Mesothelial cell of epicardium (in vitro differentiated cells): ENCODE measurements around the gene TSPAN14. TPM values are rescaled to one million over a fixed set of nuclear protein-coding genes. Genes with fewer than 3 reads are reported as not detected.
A peak's percentile ranks its signal among the peaks of the same experiment; 100 is the strongest.

Source experiments
- DNase-seq, 2 experiments: peaks; one replicate each; pipeline ENCODE4 v3.0.0; 2021; ENCODE audit warnings: low spot score in 2 of 2; ENCODE audit not compliant: unreplicated experiment in 2 of 2
- H3K27ac Mint-ChIP-seq: 2 replicates; pipeline ENCODE4 v1.8.0; 2021; ENCODE audit warnings: mixed read lengths
- H3K27me3 Mint-ChIP-seq: 2 replicates; pipeline ENCODE4 v1.8.0; 2021; ENCODE audit warnings: low read depth, mixed read lengths
- H3K36me3 Mint-ChIP-seq: 2 replicates; pipeline ENCODE4 v1.8.0; 2021; ENCODE audit warnings: mixed read lengths
- H3K4me1 Mint-ChIP-seq: 2 replicates; pipeline ENCODE4 v1.8.0; 2021; ENCODE audit warnings: mixed read lengths
- H3K4me3 Mint-ChIP-seq: 2 replicates; pipeline ENCODE4 v1.8.0; 2021; ENCODE audit warnings: mild to moderate bottlenecking, moderate library complexity, mixed read lengths
- H3K9me3 Mint-ChIP-seq: 2 replicates; pipeline ENCODE4 v1.8.0; 2021; ENCODE audit warnings: mixed read lengths
- total RNA-seq: library from RNA; stranded (reverse); gene quantifications from 3 replicates; pipeline ENCODE4 v1.2.1, GENCODE V29; 2021
- TF ChIP-seq, protein P1 (sequence below): fragments of 200-600 bp; sonication (generic); IDR thresholded peaks from one replicate; pipeline ENCODE4 v1.5.0; 2021; ENCODE audit warnings: antibody characterized with exemption; ENCODE audit not compliant: unreplicated experiment

TSPAN14 gene
- total RNA-seq, 1 donor from 2014 or later: 113 TPM

DNA sequence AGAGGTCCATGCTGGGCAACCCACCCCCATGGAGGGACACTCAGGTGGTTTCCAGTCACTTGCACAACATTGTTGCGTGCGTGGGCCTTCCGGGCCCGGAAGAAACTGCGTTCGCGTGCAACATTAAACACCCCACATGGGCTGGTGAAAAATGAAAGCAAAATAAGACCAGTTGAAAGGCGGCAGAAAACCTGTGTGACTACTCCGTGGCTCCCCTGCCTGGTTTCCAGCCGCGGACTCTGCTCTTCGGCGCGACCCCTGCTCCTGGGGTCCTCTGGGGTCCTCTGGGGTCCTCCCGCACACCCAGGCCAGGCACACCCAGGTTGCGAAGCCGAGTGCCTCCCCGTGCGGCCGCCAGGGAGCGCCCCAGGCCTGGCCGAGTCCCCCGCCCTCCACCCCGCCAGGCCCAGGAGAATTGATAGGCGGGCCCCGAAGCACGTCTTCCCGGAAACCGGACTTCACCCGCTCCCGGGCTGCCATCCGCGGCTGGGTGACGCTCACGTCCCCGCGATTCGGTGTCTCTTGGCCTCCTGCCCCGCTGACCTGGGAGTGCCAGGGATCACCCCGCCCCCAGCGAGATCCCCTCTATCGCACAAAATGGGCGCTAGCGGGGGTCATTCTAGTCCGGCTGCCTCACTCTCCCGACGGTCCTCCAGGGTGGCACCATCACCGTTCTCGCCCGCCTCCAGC, 81.7 kb downstream of the TSPAN14 start:
- H3K27ac Mint-ChIP-seq: peak overlapping the region; percentile 67
- peak overlapping the region; percentile 59 for H3K4me3 Mint-ChIP-seq
- TF ChIP-seq, protein P1, sequence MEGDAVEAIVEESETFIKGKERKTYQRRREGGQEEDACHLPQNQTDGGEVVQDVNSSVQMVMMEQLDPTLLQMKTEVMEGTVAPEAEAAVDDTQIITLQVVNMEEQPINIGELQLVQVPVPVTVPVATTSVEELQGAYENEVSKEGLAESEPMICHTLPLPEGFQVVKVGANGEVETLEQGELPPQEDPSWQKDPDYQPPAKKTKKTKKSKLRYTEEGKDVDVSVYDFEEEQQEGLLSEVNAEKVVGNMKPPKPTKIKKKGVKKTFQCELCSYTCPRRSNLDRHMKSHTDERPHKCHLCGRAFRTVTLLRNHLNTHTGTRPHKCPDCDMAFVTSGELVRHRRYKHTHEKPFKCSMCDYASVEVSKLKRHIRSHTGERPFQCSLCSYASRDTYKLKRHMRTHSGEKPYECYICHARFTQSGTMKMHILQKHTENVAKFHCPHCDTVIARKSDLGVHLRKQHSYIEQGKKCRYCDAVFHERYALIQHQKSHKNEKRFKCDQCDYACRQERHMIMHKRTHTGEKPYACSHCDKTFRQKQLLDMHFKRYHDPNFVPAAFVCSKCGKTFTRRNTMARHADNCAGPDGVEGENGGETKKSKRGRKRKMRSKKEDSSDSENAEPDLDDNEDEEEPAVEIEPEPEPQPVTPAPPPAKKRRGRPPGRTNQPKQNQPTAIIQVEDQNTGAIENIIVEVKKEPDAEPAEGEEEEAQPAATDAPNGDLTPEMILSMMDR: no peak
- DNase-seq: peak in 1 of 2 experiments; percentile 49
- no peaks in the 10 kb centered on the region for H3K9me3 Mint-ChIP-seq
- peaks cover 13% of the 10 kb centered on the region for H3K4me1 Mint-ChIP-seq
- no peaks in the 10 kb centered on the region for H3K27me3 Mint-ChIP-seq
- H3K36me3 Mint-ChIP-seq: peaks cover 8% of the 10 kb centered on the region

DNA sequence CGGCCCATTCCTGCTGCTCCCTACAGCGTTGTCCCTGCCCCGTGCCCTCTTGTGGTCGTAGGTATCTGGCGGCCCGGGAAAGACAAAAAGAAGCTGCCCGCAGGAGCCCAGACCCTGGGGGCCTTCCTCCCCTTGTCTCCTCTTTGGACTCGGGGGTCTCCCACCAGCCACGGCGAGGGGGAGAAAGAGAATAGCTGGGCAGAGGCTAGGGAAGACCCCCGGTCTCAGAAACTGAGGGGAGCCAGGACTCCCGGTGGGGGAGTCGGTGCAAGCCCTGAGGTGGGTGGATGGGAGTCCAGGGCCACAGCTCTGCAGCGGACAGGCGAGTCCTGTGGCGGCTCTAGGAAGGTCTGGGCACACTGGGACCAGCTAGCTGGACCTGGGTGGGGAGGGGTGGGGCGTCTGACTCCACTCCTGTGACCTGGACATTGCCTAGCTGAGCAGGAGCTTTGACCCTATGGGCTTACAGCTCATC, 82.3 kb downstream of the TSPAN14 start:
- Mint-ChIP-seq H3K4me3 (peak overlapping the region; percentile 59), H3K4me1 (peaks cover 13% of the 10 kb centered on the region), H3K36me3 (peaks cover 8% of the 10 kb centered on the region), H3K27me3 (no peaks in the 10 kb centered on the region), H3K9me3 (no peaks in the 10 kb centered on the region), H3K27ac (peak overlapping the region; percentile 67)
- DNase-seq: no peak
- TF ChIP-seq, protein P1: no peak

DNA sequence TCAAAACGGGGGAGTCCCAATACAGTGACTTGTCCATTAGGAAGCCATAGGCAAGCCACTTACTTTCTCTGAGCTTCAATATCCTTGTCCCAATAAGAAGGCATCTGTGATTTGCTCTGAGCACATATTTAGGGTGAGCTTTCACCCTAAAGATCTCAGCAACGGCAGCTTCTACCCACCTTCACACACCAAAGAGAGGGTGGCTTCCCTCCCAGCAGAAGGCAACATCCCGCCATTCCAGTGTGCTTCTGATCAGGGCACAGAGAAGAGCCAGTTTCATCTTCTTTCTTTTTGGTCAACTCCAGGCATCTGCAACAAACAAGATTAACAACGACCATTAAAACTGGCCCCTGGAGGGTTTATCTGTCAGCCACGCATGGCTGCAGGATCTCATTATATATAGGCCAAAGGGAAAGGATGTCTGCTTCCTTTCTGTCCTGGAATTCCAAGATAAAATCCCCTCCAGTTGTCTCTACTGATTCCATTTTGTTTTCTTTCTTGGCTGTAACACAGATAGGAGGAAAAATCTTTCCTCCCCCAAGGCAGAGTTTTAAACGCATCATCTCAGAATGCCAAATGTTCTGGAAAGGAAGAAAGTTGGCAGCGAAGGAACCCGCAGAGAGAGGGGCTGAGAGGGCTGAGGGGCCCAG, 83.1 kb downstream of the TSPAN14 start:
- TF ChIP-seq, protein P1: no peak
- peaks cover 8% of the 10 kb centered on the region for H3K36me3 Mint-ChIP-seq
- no peaks in the 10 kb centered on the region for H3K27me3 Mint-ChIP-seq
- H3K27ac Mint-ChIP-seq: peak overlapping the region; percentile 25
- DNase-seq: peak in 1 of 2 experiments; percentile 17
- H3K4me3 Mint-ChIP-seq: peak overlapping the region; percentile 26
- peaks cover 13% of the 10 kb centered on the region for H3K4me1 Mint-ChIP-seq
- H3K9me3 Mint-ChIP-seq: no peaks in the 10 kb centered on the region

DNA sequence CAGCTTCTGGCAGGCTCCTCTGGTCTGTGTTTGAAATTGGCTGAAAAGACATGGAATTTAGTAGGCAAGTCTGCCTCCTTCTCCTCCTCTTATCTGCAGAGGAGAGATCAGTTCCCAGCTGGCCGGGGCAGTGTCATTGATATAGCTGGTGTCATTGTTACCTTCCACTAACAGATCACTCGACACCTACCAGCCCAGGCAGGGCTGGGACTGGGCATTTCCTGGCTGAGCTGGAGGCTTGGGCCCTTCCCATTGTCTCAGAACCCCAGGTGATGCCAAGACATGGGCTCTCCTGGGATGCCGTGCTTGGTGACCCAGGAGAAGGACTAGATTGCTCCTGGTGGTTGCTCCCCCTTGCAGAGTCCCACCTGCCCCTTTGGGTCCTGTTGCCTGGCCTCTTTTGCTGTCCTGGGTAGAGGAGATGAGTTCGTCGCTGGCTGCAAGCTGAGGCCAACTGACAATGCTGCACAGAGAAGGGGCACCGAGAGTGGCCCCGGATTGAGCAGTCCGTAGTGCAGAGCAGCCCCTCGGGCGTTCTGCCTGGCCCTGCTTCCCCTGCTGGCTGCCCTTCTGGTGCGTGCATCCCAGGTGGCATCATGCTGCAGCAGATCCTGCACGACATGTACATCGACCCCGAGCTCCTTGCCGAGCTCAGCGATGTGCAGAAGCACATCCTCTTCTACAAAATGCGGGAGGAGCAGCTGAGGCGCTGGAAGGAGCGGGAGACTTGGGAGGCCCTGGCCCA, 83.8 kb downstream of the TSPAN14 start, which contains the start of gene SH2D4B:
SH2D4B (plus strand) TSS at position 167 of the 745 bp plus-strand sequence; CDS start at position 597, 430 bp downstream.
- DNase-seq: peak in 1 of 2 experiments; percentile 36
- no peaks in the 10 kb centered on the region for H3K9me3 Mint-ChIP-seq
- no peaks in the 10 kb centered on the region for H3K27me3 Mint-ChIP-seq
- H3K4me1 Mint-ChIP-seq: peaks cover 13% of the 10 kb centered on the region
- H3K4me3 Mint-ChIP-seq: peak within 1 kb of the TSS; percentile 26
- TF ChIP-seq, protein P1: no peak
- H3K36me3 Mint-ChIP-seq: peaks cover 4% of the 10 kb centered on the region
- peak within 1 kb of the TSS; percentile 25 for H3K27ac Mint-ChIP-seq

DNA sequence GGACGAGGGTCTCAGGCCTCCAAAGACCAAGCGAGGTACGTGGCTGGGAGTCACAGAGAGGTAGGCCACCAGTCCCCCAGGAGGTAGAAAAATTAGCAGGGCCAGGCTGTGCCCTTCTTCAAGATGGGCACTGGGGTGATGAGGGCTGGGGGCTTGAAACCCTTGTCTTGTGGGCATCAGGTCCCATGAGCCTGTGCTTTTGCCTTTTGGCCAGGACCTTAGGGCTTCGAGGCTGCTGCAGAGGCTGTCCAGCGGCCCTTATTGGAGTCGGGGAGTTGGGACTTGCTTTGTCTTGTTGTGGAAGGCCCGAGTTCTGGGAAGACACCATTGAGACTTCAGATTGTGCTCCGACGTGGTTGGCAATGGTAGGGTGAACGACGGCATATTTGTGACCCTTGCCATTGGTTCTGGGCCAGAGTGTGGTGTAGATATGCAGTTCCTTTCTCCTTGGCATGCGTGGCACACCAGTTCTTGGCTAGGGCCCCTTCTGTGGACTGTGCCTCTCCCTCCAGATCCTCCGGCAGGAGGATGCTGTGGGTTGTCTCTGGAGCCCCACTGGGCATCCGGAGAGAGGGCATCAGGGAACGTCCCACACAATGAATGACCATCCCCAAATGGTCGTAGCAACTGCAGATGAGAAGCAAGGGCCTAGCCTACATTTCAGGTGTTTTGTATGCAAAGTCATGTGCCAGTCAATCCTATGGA, 84.5 kb downstream of the TSPAN14 start:
- H3K4me1 Mint-ChIP-seq: peaks cover 13% of the 10 kb centered on the region
- no peak overlapping the region for H3K4me3 Mint-ChIP-seq
- H3K9me3 Mint-ChIP-seq: no peaks in the 10 kb centered on the region
- H3K27me3 Mint-ChIP-seq: no peaks in the 10 kb centered on the region
- TF ChIP-seq, protein P1: no peak
- H3K36me3 Mint-ChIP-seq: peaks cover 3% of the 10 kb centered on the region
- DNase-seq: peak in 1 of 2 experiments; percentile 34
- no peak overlapping the region for H3K27ac Mint-ChIP-seq
